Gastrocnemius medialis (tissue), 4 donors: ENCODE data around the gene BCL2. TPM values are rescaled to one million over a fixed set of nuclear protein-coding genes. Genes with fewer than 3 reads are reported as not detected.

ENCODE experiments used
- ATAC-seq, 2 donors: fragments of 150-250 bp; one replicate each; pipeline ENCODE4 v1.9.1; 2016
- DNase-seq, 2 donors: peaks; one replicate each; pipeline ENCODE4 v3.0.0-alpha.2; 2019
- H3K27ac ChIP-seq, 4 donors: fragments of 200-600 bp; sonication (generic); 1 replicate in 1 of 4; 2 replicates in 3 of 4; pipeline ENCODE4 v1.5.1; 2016 to 2018; ENCODE audit warnings: mild to moderate bottlenecking in 2 of 4, moderate library complexity in 1 of 4
- H3K27me3 ChIP-seq, 3 donors: fragments of 200-600 bp; sonication (generic) in 2 of 3; 1 replicate in 1 of 3; 2 replicates in 2 of 3; pipeline versions ENCODE4 v1.5.1 to v1.6.0; 2016 to 2019; ENCODE audit warnings: mild to moderate bottlenecking in 1 of 3, moderate library complexity in 1 of 3
- H3K36me3 ChIP-seq, 2 donors: fragments of 200-600 bp; sonication (generic) in 1 of 2; one replicate each; pipeline ENCODE4 v1.5.1; 2017 to 2018
- H3K4me1 ChIP-seq, 2 donors: fragments of 200-600 bp; sonication (generic) in 1 of 2; one replicate each; pipeline ENCODE4 v1.5.1; 2016 to 2017; ENCODE audit warnings: mild to moderate bottlenecking in 2 of 2
- H3K4me3 ChIP-seq, 4 donors: fragments of 200-600 bp; sonication (generic) in 3 of 4; 1 replicate in 1 of 4; 2 replicates in 3 of 4; pipeline ENCODE4 v1.5.1; 2016 to 2019; ENCODE audit warnings: mild to moderate bottlenecking in 2 of 4
- H3K9me3 ChIP-seq, 3 donors: fragments of 200-600 bp; sonication (generic) in 2 of 3; 1 replicate in 1 of 3; 2 replicates in 2 of 3; pipeline ENCODE4 v1.5.1; 2016 to 2019
- CTCF ChIP-seq, 5 experiments: fragments of 450-650 bp in 3 of 5; fragments of 200-600 bp in 2 of 5; sonication (generic) in 2 of 5; IDR thresholded peaks in 4 of 5; conservative IDR thresholded peaks in 1 of 5; 1 replicate in 4 of 5; 2 replicates in 1 of 5; pipeline ENCODE4 v1.5.1; 2016 to 2019; ENCODE audit warnings: antibody characterized with exemption in 5 of 5, mild to moderate bottlenecking in 3 of 5, moderate library complexity in 3 of 5
- POLR2A ChIP-seq, 2 donors: fragments of 450-650 bp; IDR thresholded peaks; one replicate each; pipeline ENCODE4 v1.6.1; 2017; ENCODE audit warnings: antibody characterized with exemption in 2 of 2, mild to moderate bottlenecking in 2 of 2, moderate library complexity in 2 of 2
- in situ Hi-C, 4 donors: fragments of 200-750 bp; cut with MboI; loops; one replicate each; pipeline versions ENCODE4 v1.15.0 to v1.8.0; 2017; ENCODE audit warnings: low sequenced_read_pairs in 4 of 4
- intact Hi-C: fragments of 100-400 bp; cut with DNase I; formaldehyde crosslinking; loops from one replicate; pipeline ENCODE4 v1.15.1; 2023; ENCODE audit warnings: low total_unique reads
- total RNA-seq, 4 donors: library from RNA; depleted of rRNA; stranded (reverse); fragments of >200 nt; gene quantifications; one replicate each; pipeline versions ENCODE4 v1.1.0 to v1.2.3, GENCODE V29; 2016

BCL2 gene
- total RNA-seq, 4 donors from 2014 or later = 6.2 to 20.4 (median 13.7) TPM

- Histone ChIP-seq H3K27ac (peak overlapping the region; percentile 1 to 84 (median 76)), H3K36me3 (no peaks in the 10 kb centered on the region), H3K9me3 (no peaks in the 10 kb centered on the region), H3K4me1 (peaks cover 46% of the 10 kb centered on the region in 2 donors), H3K4me3 (no peak overlapping the region), H3K27me3 (no peaks in the 10 kb centered on the region)
- in situ Hi-C loops (loop anchor here in 1 of 4 donors (10.0 kb wide), 1 partner anchor 50 kb away; the partner anchor contains the start of gene BCL2), intact Hi-C loops (loop anchor here (5.0 kb wide), 1 partner anchor 73 kb away; no protein-coding TSS in a partner anchor)
- DNase-seq (peak; percentile 11 to 63), ATAC-seq (no peak)
- no peak for TF ChIP-seq CTCF (IDR thresholded peaks at IDR 0.05 in 4 of 5, conservative IDR thresholded peaks at IDR 0.05 in 1 of 5)
- no peak for TF ChIP-seq POLR2A (IDR thresholded peaks at IDR 0.05)
Observed at GRCh38 chr18:63264871-63265270, 54.7 kb downstream of the BCL2 start.

GRCh38 chr18:63263444-63263843, 56.1 kb downstream of the BCL2 start:
- in situ Hi-C loops (loop anchor here in 1 of 4 donors (10.0 kb wide), 1 partner anchor 51 kb away; the partner anchor contains the start of gene BCL2), intact Hi-C loops (loop anchor here (2.0 to 5.0 kb wide), 3 partner anchors 55 to 133 kb away; partner anchors contain the start of gene BCL2)
- H3K27ac ChIP-seq = peak overlapping the region; percentile 69 to 84 (median 82)
- ATAC-seq (peak; percentile 14 to 61), DNase-seq (no peak)
- H3K9me3 ChIP-seq = no peaks in the 10 kb centered on the region
- peaks cover 54 to 61% of the 10 kb centered on the region in 2 donors for H3K4me1 ChIP-seq
- peak overlapping the region in 1 of 4 donors; percentile 10 for H3K4me3 ChIP-seq
- no peaks in the 10 kb centered on the region for H3K36me3 ChIP-seq
- no peak for TF ChIP-seq CTCF (IDR thresholded peaks at IDR 0.05 in 4 of 5, conservative IDR thresholded peaks at IDR 0.05 in 1 of 5)
- TF ChIP-seq POLR2A (IDR thresholded peaks at IDR 0.05) = no peak
- H3K27me3 ChIP-seq = no peaks in the 10 kb centered on the region

GRCh38 chr18:63262369-63263335, 56.9 kb downstream of the BCL2 start:
- intact Hi-C loops (loop anchor here (2.0 to 5.0 kb wide), 3 partner anchors 56 to 132 kb away; partner anchors contain the start of gene BCL2), in situ Hi-C loops (loop anchor here in 1 of 4 donors (10.0 kb wide), 1 partner anchor 52 kb away; the partner anchor contains the start of gene BCL2)
- H3K27me3 ChIP-seq = no peaks in the 10 kb centered on the region
- no peaks in the 10 kb centered on the region for H3K9me3 ChIP-seq
- ATAC-seq = peak; percentile 67 to 80
- DNase-seq = peak; percentile 56 to 72
- TF ChIP-seq POLR2A (IDR thresholded peaks at IDR 0.05) (peak in 1 of 2 donors; percentile 24), CTCF (IDR thresholded peaks at IDR 0.05 in 4 of 5, conservative IDR thresholded peaks at IDR 0.05 in 1 of 5) (peak in 3 of 5 experiments; percentile 7 to 26 (median 14))
- H3K4me3 ChIP-seq = peak overlapping the region in 3 of 4 donors; percentile 10 to 31 (median 16)
- H3K4me1 ChIP-seq = peaks cover 54 to 61% of the 10 kb centered on the region in 2 donors
- H3K27ac ChIP-seq = peak overlapping the region; percentile 69 to 84 (median 82)
- H3K36me3 ChIP-seq = no peaks in the 10 kb centered on the region

- no peak for ATAC-seq
- Histone ChIP-seq H3K4me3 (no peak overlapping the region), H3K4me1 (peaks cover 54 to 61% of the 10 kb centered on the region in 2 donors), H3K27me3 (no peaks in the 10 kb centered on the region), H3K9me3 (no peaks in the 10 kb centered on the region), H3K36me3 (no peaks in the 10 kb centered on the region), H3K27ac (peak overlapping the region; percentile 69 to 84 (median 82))
- intact Hi-C loops (loop anchor here (5.0 kb wide), 1 partner anchor 69 kb away; no protein-coding TSS in a partner anchor), in situ Hi-C loops (loop anchor here in 1 of 4 donors (10.0 kb wide), 1 partner anchor 54 kb away; the partner anchor contains the start of gene BCL2)
- no peak for DNase-seq
- TF ChIP-seq CTCF (IDR thresholded peaks at IDR 0.05 in 4 of 5, conservative IDR thresholded peaks at IDR 0.05 in 1 of 5) = no peak
Observed at GRCh38 chr18:63261029-63261428, 58.5 kb downstream of the BCL2 start.
